Gastrocnemius medialis (tissue), 4 donors: Measurements from ENCODE around the gene PARD6A. TPM values are rescaled to one million over a fixed set of nuclear protein-coding genes. Genes with fewer than 3 reads are reported as not detected.

Experiments used
- ATAC-seq, 2 donors: fragments of 150-250 bp; one replicate each; pipeline ENCODE4 v1.9.1; 2016
- DNase-seq, 2 donors: peaks; one replicate each; pipeline ENCODE4 v3.0.0-alpha.2; 2019
- H3K27ac ChIP-seq, 4 donors: fragments of 200-600 bp; sonication (generic); 1 replicate in 1 of 4; 2 replicates in 3 of 4; pipeline ENCODE4 v1.5.1; 2016 to 2018; ENCODE audit warnings: mild to moderate bottlenecking in 2 of 4, moderate library complexity in 1 of 4
- H3K27me3 ChIP-seq, 3 donors: fragments of 200-600 bp; sonication (generic) in 2 of 3; 1 replicate in 1 of 3; 2 replicates in 2 of 3; pipeline versions ENCODE4 v1.5.1 to v1.6.0; 2016 to 2019; ENCODE audit warnings: mild to moderate bottlenecking in 1 of 3, moderate library complexity in 1 of 3
- H3K36me3 ChIP-seq, 2 donors: fragments of 200-600 bp; sonication (generic) in 1 of 2; one replicate each; pipeline ENCODE4 v1.5.1; 2017 to 2018
- H3K4me1 ChIP-seq, 2 donors: fragments of 200-600 bp; sonication (generic) in 1 of 2; one replicate each; pipeline ENCODE4 v1.5.1; 2016 to 2017; ENCODE audit warnings: mild to moderate bottlenecking in 2 of 2
- H3K4me3 ChIP-seq, 4 donors: fragments of 200-600 bp; sonication (generic) in 3 of 4; 1 replicate in 1 of 4; 2 replicates in 3 of 4; pipeline ENCODE4 v1.5.1; 2016 to 2019; ENCODE audit warnings: mild to moderate bottlenecking in 2 of 4
- H3K9me3 ChIP-seq, 3 donors: fragments of 200-600 bp; sonication (generic) in 2 of 3; 1 replicate in 1 of 3; 2 replicates in 2 of 3; pipeline ENCODE4 v1.5.1; 2016 to 2019
- CTCF ChIP-seq, 5 experiments: fragments of 450-650 bp in 3 of 5; fragments of 200-600 bp in 2 of 5; sonication (generic) in 2 of 5; IDR thresholded peaks in 4 of 5; conservative IDR thresholded peaks in 1 of 5; 1 replicate in 4 of 5; 2 replicates in 1 of 5; pipeline ENCODE4 v1.5.1; 2016 to 2019; ENCODE audit warnings: antibody characterized with exemption in 5 of 5, mild to moderate bottlenecking in 3 of 5, moderate library complexity in 3 of 5
- POLR2A ChIP-seq, 2 donors: fragments of 450-650 bp; IDR thresholded peaks; one replicate each; pipeline ENCODE4 v1.6.1; 2017; ENCODE audit warnings: antibody characterized with exemption in 2 of 2, mild to moderate bottlenecking in 2 of 2, moderate library complexity in 2 of 2
- in situ Hi-C, 4 donors: fragments of 200-750 bp; cut with MboI; loops; one replicate each; pipeline versions ENCODE4 v1.15.0 to v1.8.0; 2017; ENCODE audit warnings: low sequenced_read_pairs in 4 of 4
- intact Hi-C: fragments of 100-400 bp; cut with DNase I; formaldehyde crosslinking; loops from one replicate; pipeline ENCODE4 v1.15.1; 2023; ENCODE audit warnings: low total_unique reads
- total RNA-seq, 4 donors: library from RNA; depleted of rRNA; stranded (reverse); fragments of >200 nt; gene quantifications; one replicate each; pipeline versions ENCODE4 v1.1.0 to v1.2.3, GENCODE V29; 2016

The PARD6A gene
- total RNA-seq, 4 donors from 2014 or later = 2.7 to 17.3 (median 12.5) TPM

- H3K27ac ChIP-seq = no peak overlapping the region
- intact Hi-C loops (no loop called here), in situ Hi-C loops (loop anchor here in 2 of 4 donors (10.0 kb wide), 2 partner anchors 109 to 139 kb away; partner anchors contain the start of gene RIPOR1 (in 1 of the 2))
- H3K9me3 ChIP-seq = no peaks in the 10 kb centered on the region
- TF ChIP-seq POLR2A (IDR thresholded peaks at IDR 0.05) (no peak), CTCF (IDR thresholded peaks at IDR 0.05 in 4 of 5, conservative IDR thresholded peaks at IDR 0.05 in 1 of 5) (no peak)
- no peak overlapping the region for H3K4me3 ChIP-seq
- H3K4me1 ChIP-seq = peaks cover 35 to 40% of the 10 kb centered on the region in 2 donors
- DNase-seq = no peak
- H3K27me3 ChIP-seq = no peaks in the 10 kb centered on the region
- H3K36me3 ChIP-seq = peaks cover 0 to 12% of the 10 kb centered on the region in 2 donors
- no peak for ATAC-seq
These were observed 3.1 kb downstream of the PARD6A start for GRCh38 chr16:67663877-67664222.

DNA sequence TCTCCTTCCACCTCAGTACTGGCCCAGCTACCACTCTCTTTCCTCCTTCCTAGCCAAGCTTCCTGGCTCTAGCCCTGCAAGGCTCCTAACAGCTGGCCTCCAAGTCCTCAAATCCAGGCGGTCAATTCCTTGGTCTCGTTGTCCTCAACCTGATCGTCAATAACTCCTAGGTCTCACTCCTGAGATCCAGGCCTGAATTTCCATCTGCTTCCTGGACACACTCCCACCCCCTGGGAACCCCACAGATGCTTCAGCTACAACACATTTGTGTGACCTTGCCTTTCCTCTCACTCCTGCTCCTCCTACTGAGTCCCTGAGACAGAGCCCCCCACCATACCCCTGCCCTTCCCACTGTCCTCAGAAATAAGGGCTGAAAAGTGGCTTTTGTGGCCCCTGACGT lies 3.5 kb downstream of the PARD6A start:
- Histone ChIP-seq H3K4me1 (peaks cover 30 to 36% of the 10 kb centered on the region in 2 donors), H3K4me3 (no peak overlapping the region), H3K27me3 (no peaks in the 10 kb centered on the region), H3K27ac (no peak overlapping the region), H3K36me3 (peaks cover 0 to 12% of the 10 kb centered on the region in 2 donors), H3K9me3 (no peaks in the 10 kb centered on the region)
- intact Hi-C loops (no loop called here), in situ Hi-C loops (loop anchor here in 2 of 4 donors (10.0 kb wide), 2 partner anchors 109 to 139 kb away; partner anchors contain the start of gene RIPOR1 (in 1 of the 2))
- no peak for DNase-seq
- TF ChIP-seq CTCF (IDR thresholded peaks at IDR 0.05 in 4 of 5, conservative IDR thresholded peaks at IDR 0.05 in 1 of 5) (no peak), POLR2A (IDR thresholded peaks at IDR 0.05) (no peak)
- no peak for ATAC-seq

DNA sequence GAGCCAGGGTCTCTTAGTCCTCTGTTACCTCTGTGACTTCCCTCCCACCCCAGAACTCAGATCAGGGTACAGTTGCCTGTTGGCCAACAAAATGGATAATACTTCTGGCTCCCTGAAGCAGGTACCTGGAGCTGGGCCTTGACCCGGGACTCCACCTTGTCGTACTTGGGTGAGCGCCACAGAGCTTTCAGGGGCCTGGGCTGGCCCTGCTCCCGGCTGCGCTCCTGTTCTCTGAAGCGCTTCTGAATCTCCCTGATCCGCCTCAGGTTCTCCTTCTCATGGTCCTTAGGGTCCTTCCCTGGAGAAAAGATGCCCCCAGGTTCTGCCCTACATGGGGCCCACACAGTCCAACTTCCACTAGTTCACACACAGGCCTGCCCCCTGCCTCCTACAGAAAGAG lies 4.1 kb downstream of the PARD6A start:
- intact Hi-C loops (no loop called here), in situ Hi-C loops (loop anchor here in 2 of 4 donors (10.0 kb wide), 2 partner anchors 110 to 140 kb away; partner anchors contain the start of gene RIPOR1 (in 1 of the 2))
- TF ChIP-seq CTCF (IDR thresholded peaks at IDR 0.05 in 4 of 5, conservative IDR thresholded peaks at IDR 0.05 in 1 of 5) = no peak
- no peak for TF ChIP-seq POLR2A (IDR thresholded peaks at IDR 0.05)
- ATAC-seq (no peak), DNase-seq (no peak)
- no peak overlapping the region for H3K4me3 ChIP-seq
- H3K27me3 ChIP-seq = no peaks in the 10 kb centered on the region
- H3K4me1 ChIP-seq = peaks cover 27 to 30% of the 10 kb centered on the region in 2 donors
- no peaks in the 10 kb centered on the region for H3K9me3 ChIP-seq
- no peak overlapping the region for H3K27ac ChIP-seq
- peaks cover 0 to 12% of the 10 kb centered on the region in 2 donors for H3K36me3 ChIP-seq

- H3K36me3 ChIP-seq = peaks cover 0 to 12% of the 10 kb centered on the region in 2 donors
- peaks cover 27 to 30% of the 10 kb centered on the region in 2 donors for H3K4me1 ChIP-seq
- intact Hi-C loops = no loop called here
- ATAC-seq (no peak), DNase-seq (no peak)
- H3K4me3 ChIP-seq = peak overlapping the region; percentile 75 to 91 (median 86)
- H3K9me3 ChIP-seq = no peaks in the 10 kb centered on the region
- in situ Hi-C loops = loop anchor here in 2 of 4 donors (10.0 kb wide), 2 partner anchors 111 to 141 kb away; partner anchors contain the start of gene RIPOR1 (in 1 of the 2)
- TF ChIP-seq CTCF (IDR thresholded peaks at IDR 0.05 in 4 of 5, conservative IDR thresholded peaks at IDR 0.05 in 1 of 5) = no peak
- TF ChIP-seq POLR2A (IDR thresholded peaks at IDR 0.05) = no peak
- no peaks in the 10 kb centered on the region for H3K27me3 ChIP-seq
- peak overlapping the region in 1 of 4 donors; percentile 86 for H3K27ac ChIP-seq
These were observed 4.8 kb downstream of the PARD6A start for GRCh38 chr16:67665598-67665997.
